GM19468 (cell line): ENCODE results near the gene JAM2.
"Not testable (repeated sequence)": the region's sequence is repeated elsewhere in the genome, so short reads cannot be mapped to it uniquely, and the experiment has no call there.

Experiments used
- ATAC-seq: cut with Tn5 transposase; IDR thresholded peaks from one replicate; pipeline ENCODE4 v1.9.1; 2021; ENCODE audit warnings: mild to moderate bottlenecking, moderate library complexity, moderate number of reproducible peaks; ENCODE audit not compliant: unreplicated experiment; ENCODE audit errors: extremely low read depth

The JAM2 gene

GRCh38 chr21:25640943-25641292, 1.9 kb downstream of the JAM2 start:
- ATAC-seq = no peak

GRCh38 chr21:25643486-25643885, 4.4 kb downstream of the JAM2 start:
- ATAC-seq = no peak

GRCh38 chr21:25646474-25646873, 7.4 kb downstream of the JAM2 start:
- ATAC-seq = no peak

GRCh38 chr21:25647647-25648046, 8.6 kb downstream of the JAM2 start:
- ATAC-seq = no peak

GRCh38 chr21:25649146-25649545, 10.1 kb downstream of the JAM2 start:
- no peak for ATAC-seq

GRCh38 chr21:25656412-25656811, 17.4 kb downstream of the JAM2 start:
- ATAC-seq = no peak

GRCh38 chr21:25657140-25657539, 18.1 kb downstream of the JAM2 start:
- ATAC-seq = no peak

GRCh38 chr21:25658427-25659035, 19.5 kb downstream of the JAM2 start:
- ATAC-seq = no peak

GRCh38 chr21:25660233-25660632, 21.2 kb downstream of the JAM2 start:
- ATAC-seq = no peak

GRCh38 chr21:25664491-25664931, 25.5 kb downstream of the JAM2 start:
- ATAC-seq = no peak

- ATAC-seq = no peak
Observed at GRCh38 chr21:25670726-25671125, 31.7 kb downstream of the JAM2 start.

- ATAC-seq = no peak
Observed at GRCh38 chr21:25676451-25676850, 37.4 kb downstream of the JAM2 start.

GRCh38 chr21:25682382-25682781, 43.3 kb downstream of the JAM2 start:
- no peak for ATAC-seq

GRCh38 chr21:25687787-25688186, 48.7 kb downstream of the JAM2 start:
- no peak for ATAC-seq

GRCh38 chr21:25688275-25689155, 49.5 kb downstream of the JAM2 start:
- no peak for ATAC-seq

GRCh38 chr21:25689226-25689625, 50.2 kb downstream of the JAM2 start:
- ATAC-seq = no peak

GRCh38 chr21:25691976-25692375, 52.9 kb downstream of the JAM2 start:
- no peak for ATAC-seq

- not testable (repeated sequence) for ATAC-seq
Observed at GRCh38 chr21:25695461-25695860, 56.4 kb downstream of the JAM2 start.

- no peak for ATAC-seq
Observed at GRCh38 chr21:25700741-25701140, 61.7 kb downstream of the JAM2 start.

- ATAC-seq = no peak
Observed at GRCh38 chr21:25701529-25701928, 62.5 kb downstream of the JAM2 start.

- ATAC-seq = no peak
Observed at GRCh38 chr21:25708467-25709065, 69.5 kb downstream of the JAM2 start.
